Epidermal melanocyte (primary cell): ENCODE results near the gene ZC2HC1C.
"Not testable (repeated sequence)": the region's sequence is repeated elsewhere in the genome, so short reads cannot be mapped to it uniquely, and the experiment has no call there.

Experiments
- DNase-seq: peaks from one replicate; pipeline ENCODE4 v3.0.0; 2011; ENCODE audit warnings: low spot score; ENCODE audit not compliant: insufficient read length

ZC2HC1C gene

GRCh38 chr14:75091251-75091650, 21.8 kb downstream of the ZC2HC1C start:
- no peak for DNase-seq

GRCh38 chr14:75092698-75093097, 23.3 kb downstream of the ZC2HC1C start:
- DNase-seq, result no peak

- DNase-seq, result no peak
Measured at GRCh38 chr14:75094896-75095295, 25.5 kb downstream of the ZC2HC1C start.

GRCh38 chr14:75095690-75096089, 26.2 kb downstream of the ZC2HC1C start:
- DNase-seq, result no peak

GRCh38 chr14:75096959-75097358, 27.5 kb downstream of the ZC2HC1C start:
- DNase-seq, result no peak

GRCh38 chr14:75098212-75098611, 28.8 kb downstream of the ZC2HC1C start:
- no peak for DNase-seq

GRCh38 chr14:75098682-75099081, 29.2 kb downstream of the ZC2HC1C start:
- no peak for DNase-seq

- no peak for DNase-seq
Measured at GRCh38 chr14:75101491-75101890, 32.0 kb downstream of the ZC2HC1C start.

- DNase-seq, result no peak
Measured at GRCh38 chr14:75107186-75107585, 37.7 kb downstream of the ZC2HC1C start.

- DNase-seq, result no peak
Measured at GRCh38 chr14:75109877-75110276, 40.4 kb downstream of the ZC2HC1C start.

- no peak for DNase-seq
Measured at GRCh38 chr14:75113932-75114539, 44.6 kb downstream of the ZC2HC1C start.

GRCh38 chr14:75119056-75119455, 49.6 kb downstream of the ZC2HC1C start:
- DNase-seq, result no peak

GRCh38 chr14:75120541-75121291, 51.3 kb downstream of the ZC2HC1C start:
- no peak for DNase-seq

GRCh38 chr14:75121552-75121951, 52.1 kb downstream of the ZC2HC1C start:
- DNase-seq, result no peak

- no peak for DNase-seq
Measured at GRCh38 chr14:75123991-75124390, 54.5 kb downstream of the ZC2HC1C start.

- no peak for DNase-seq
Measured at GRCh38 chr14:75125617-75126016, 56.2 kb downstream of the ZC2HC1C start.

GRCh38 chr14:75126121-75126544, 56.7 kb downstream of the ZC2HC1C start:
- no peak for DNase-seq

- DNase-seq, result peak; percentile 88
Measured at GRCh38 chr14:75126679-75127473, 57.4 kb downstream of the ZC2HC1C start, which contains the start of gene NEK9. Gene NEK9, minus strand, starts transcription at chr14:75127048. Its CDS starts 127 bp downstream, at chr14:75126921.

GRCh38 chr14:75127474-75127820, 58.0 kb downstream of the ZC2HC1C start:
- not testable (repeated sequence) for DNase-seq

GRCh38 chr14:75127903-75128595, 58.6 kb downstream of the ZC2HC1C start:
- no peak for DNase-seq

- DNase-seq, result no peak
Measured at GRCh38 chr14:75128596-75128990, 59.2 kb downstream of the ZC2HC1C start.
